DOHH2 (cell line): Measurements from ENCODE around the gene EHMT2.

Experiments used
- H3F3A ChIP-seq: fragments of 200-600 bp; sonication (generic), shearing (Covaris generic); 2 replicates; pipeline ENCODE4 v1.6.0; 2016; ENCODE audit warnings: antibody characterized with exemption, mild to moderate bottlenecking; ENCODE audit not compliant: control insufficient read depth, insufficient read depth
- H3K27ac ChIP-seq: fragments of 200-600 bp; sonication (generic); 2 replicates; pipeline ENCODE4 v1.5.1; 2014; ENCODE audit warnings: low read depth, mild to moderate bottlenecking, low read length, moderate library complexity
- H3K27me3 ChIP-seq: fragments of 200-600 bp; sonication (generic); 2 replicates; pipeline ENCODE4 v1.6.1; 2014; ENCODE audit warnings: mild to moderate bottlenecking, low read length, mixed read lengths; ENCODE audit not compliant: control insufficient read depth
- H3K36me3 ChIP-seq: fragments of 200-600 bp; sonication (generic); 2 replicates; pipeline ENCODE4 v1.6.1; 2014; ENCODE audit warnings: mild to moderate bottlenecking, low read length, moderate library complexity, mixed read lengths; ENCODE audit not compliant: control insufficient read depth
- H3K4me1 ChIP-seq: fragments of 200-600 bp; sonication (generic); 2 replicates; pipeline ENCODE4 v1.6.1; 2014; ENCODE audit warnings: mild to moderate bottlenecking, low read length, mixed read lengths; ENCODE audit not compliant: control insufficient read depth
- H3K4me2 ChIP-seq: fragments of 200-600 bp; sonication (generic); 2 replicates; pipeline ENCODE4 v1.6.0; 2014; ENCODE audit warnings: mild to moderate bottlenecking, low read length, moderate library complexity
- H3K4me3 ChIP-seq: fragments of 200-600 bp; sonication (generic); 2 replicates; pipeline ENCODE4 v1.5.1; 2014; ENCODE audit warnings: mild to moderate bottlenecking, low read length, mixed read lengths
- H3K79me2 ChIP-seq: fragments of 200-600 bp; sonication (generic); 2 replicates; pipeline ENCODE4 v1.6.1; 2014; ENCODE audit warnings: mild to moderate bottlenecking, low read length, mixed read lengths; ENCODE audit not compliant: control insufficient read depth
- H3K9me2 ChIP-seq: fragments of 200-600 bp; sonication (generic); replicated peaks from 2 replicates; pipeline ENCODE4 v1.6.1; 2014; ENCODE audit warnings: mild to moderate bottlenecking, low read length, mixed read lengths; ENCODE audit not compliant: control insufficient read depth
- H3K9me3 ChIP-seq: fragments of 200-600 bp; sonication (generic); 2 replicates; pipeline ENCODE4 v1.6.1; 2014; ENCODE audit warnings: antibody characterized with exemption, low read length, mixed read lengths; ENCODE audit not compliant: control insufficient read depth, insufficient read depth
- H4K20me1 ChIP-seq: fragments of 200-600 bp; sonication (generic); 2 replicates; pipeline ENCODE4 v1.6.0; 2014; ENCODE audit warnings: low read depth, mild to moderate bottlenecking, antibody characterized with exemption, low read length, moderate library complexity; ENCODE audit not compliant: control insufficient read depth, insufficient read depth
- EZH2phosphoT487 ChIP-seq: fragments of 200-600 bp; sonication (generic); IDR thresholded peaks from 2 replicates; pipeline ENCODE4 v1.6.1; 2017; ENCODE audit warnings: borderline replicate concordance, mild to moderate bottlenecking, antibody characterized with exemption, low read length, moderate library complexity, mixed read lengths
- TF ChIP-seq, protein P1 (sequence below): fragments of 200-600 bp; sonication (generic); IDR thresholded peaks from one replicate; pipeline ENCODE4 v1.5.1; 2014; ENCODE audit warnings: antibody characterized with exemption, mild to moderate bottlenecking, low read depth, low read length; ENCODE audit not compliant: poor library complexity, severe bottlenecking

The EHMT2 gene

DNA sequence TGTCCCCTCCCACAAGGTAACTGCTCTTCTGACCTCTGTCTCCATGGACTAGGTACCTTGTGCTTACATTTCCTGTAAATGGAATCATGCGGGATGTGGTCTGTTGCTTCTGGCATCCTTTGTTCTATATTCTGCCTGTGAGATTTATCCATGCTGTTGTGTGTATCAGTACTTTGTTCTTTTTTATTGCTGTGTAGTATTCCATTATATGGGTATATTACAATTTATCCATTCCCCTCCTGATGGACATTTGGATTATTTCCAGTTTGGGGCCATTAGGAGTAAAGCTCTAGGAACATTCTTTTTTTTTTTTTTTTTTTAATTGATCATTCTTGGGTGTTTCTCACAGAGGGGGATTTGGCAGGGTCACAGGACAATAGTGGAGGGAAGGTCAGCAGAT lies 33.5 kb upstream of the EHMT2 start:
- Histone ChIP-seq H3K4me1 (no peaks in the 10 kb centered on the region), H3K9me2 (no peaks in the 10 kb centered on the region), H3K27me3 (peaks cover 2% of the 10 kb centered on the region; the same call in 1 of the 2 replicates), H3K9me3 (no peaks in the 10 kb centered on the region), H3K4me3 (no peak overlapping the region), H3K36me3 (no peaks in the 10 kb centered on the region), H3K4me2 (no peak overlapping the region), H3K27ac (no peak overlapping the region), H4K20me1 (no peaks in the 10 kb centered on the region), H3K79me2 (no peaks in the 10 kb centered on the region), H3F3A (no peaks in the 10 kb centered on the region)
- TF ChIP-seq EZH2phosphoT487, result no peak
- TF ChIP-seq, protein P1, sequence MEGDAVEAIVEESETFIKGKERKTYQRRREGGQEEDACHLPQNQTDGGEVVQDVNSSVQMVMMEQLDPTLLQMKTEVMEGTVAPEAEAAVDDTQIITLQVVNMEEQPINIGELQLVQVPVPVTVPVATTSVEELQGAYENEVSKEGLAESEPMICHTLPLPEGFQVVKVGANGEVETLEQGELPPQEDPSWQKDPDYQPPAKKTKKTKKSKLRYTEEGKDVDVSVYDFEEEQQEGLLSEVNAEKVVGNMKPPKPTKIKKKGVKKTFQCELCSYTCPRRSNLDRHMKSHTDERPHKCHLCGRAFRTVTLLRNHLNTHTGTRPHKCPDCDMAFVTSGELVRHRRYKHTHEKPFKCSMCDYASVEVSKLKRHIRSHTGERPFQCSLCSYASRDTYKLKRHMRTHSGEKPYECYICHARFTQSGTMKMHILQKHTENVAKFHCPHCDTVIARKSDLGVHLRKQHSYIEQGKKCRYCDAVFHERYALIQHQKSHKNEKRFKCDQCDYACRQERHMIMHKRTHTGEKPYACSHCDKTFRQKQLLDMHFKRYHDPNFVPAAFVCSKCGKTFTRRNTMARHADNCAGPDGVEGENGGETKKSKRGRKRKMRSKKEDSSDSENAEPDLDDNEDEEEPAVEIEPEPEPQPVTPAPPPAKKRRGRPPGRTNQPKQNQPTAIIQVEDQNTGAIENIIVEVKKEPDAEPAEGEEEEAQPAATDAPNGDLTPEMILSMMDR, result no peak

DNA sequence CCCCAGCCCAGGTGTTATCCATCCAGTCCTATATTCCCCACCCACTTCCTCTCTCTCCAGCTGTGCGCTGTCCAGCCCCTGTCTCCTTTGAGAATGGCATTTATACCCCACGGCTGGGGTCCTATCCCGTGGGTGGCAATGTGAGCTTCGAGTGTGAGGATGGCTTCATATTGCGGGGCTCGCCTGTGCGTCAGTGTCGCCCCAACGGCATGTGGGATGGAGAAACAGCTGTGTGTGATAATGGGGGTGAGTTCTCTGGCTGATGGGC lies 31.1 kb upstream of the EHMT2 start:
- Histone ChIP-seq H3K4me3 (no peak overlapping the region), H3K4me1 (no peaks in the 10 kb centered on the region), H3K79me2 (no peaks in the 10 kb centered on the region), H4K20me1 (no peaks in the 10 kb centered on the region), H3K27ac (no peak overlapping the region), H3K27me3 (peaks cover 2% of the 10 kb centered on the region; the same call in 1 of the 2 replicates), H3K9me2 (no peaks in the 10 kb centered on the region), H3K36me3 (no peaks in the 10 kb centered on the region), H3F3A (no peaks in the 10 kb centered on the region), H3K4me2 (no peak overlapping the region), H3K9me3 (no peaks in the 10 kb centered on the region)
- TF ChIP-seq EZH2phosphoT487, result no peak
- TF ChIP-seq, protein P1, result no peak

DNA sequence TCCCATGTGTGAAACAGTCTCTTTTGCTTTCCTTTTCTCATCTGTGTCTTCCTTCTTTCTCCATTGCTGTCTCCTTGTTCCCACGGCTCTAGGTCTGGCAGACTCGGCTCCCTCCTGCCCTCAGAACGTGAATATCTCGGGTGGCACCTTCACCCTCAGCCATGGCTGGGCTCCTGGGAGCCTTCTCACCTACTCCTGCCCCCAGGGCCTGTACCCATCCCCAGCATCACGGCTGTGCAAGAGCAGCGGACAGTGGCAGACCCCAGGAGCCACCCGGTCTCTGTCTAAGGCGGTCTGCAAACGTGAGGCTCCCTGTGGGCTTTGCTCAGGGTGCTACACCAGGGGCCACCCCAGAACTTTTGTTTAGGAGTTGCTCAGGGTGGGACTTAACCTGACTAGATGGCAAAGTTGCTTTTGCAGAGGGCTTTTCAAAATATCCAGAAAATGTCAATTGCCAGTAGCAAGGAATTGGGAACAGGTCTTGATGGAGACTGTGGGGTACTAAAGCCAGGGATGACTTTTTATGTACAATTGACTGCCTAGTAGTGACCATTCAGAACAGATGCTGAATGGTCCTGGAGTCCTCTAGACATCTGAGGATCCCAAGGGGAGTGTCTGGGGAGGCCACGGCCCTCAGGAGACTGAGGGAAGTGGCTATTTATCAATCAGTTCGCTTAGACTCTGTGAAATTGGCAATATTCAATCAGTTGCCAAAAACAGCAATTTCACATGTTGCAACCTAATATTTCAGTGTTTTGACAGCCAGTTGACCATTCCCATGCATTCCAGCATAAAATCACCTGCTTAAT lies 30.6 kb upstream of the EHMT2 start:
- Histone ChIP-seq H3K36me3 (no peaks in the 10 kb centered on the region), H3K9me3 (no peaks in the 10 kb centered on the region), H3K79me2 (no peaks in the 10 kb centered on the region), H3K9me2 (no peaks in the 10 kb centered on the region), H3K27ac (no peak overlapping the region), H3K4me2 (no peak overlapping the region), H3K27me3 (peaks cover 2% of the 10 kb centered on the region; the same call in 1 of the 2 replicates), H3K4me3 (no peak overlapping the region), H3K4me1 (no peaks in the 10 kb centered on the region), H3F3A (no peaks in the 10 kb centered on the region), H4K20me1 (no peaks in the 10 kb centered on the region)
- TF ChIP-seq, protein P1, result no peak
- TF ChIP-seq EZH2phosphoT487, result no peak
